C4-2B (cell line): ENCODE results near the gene MMS19.

Experiments used
- H3K27ac ChIP-seq: fragments of 450-650 bp; 2 replicates; pipeline ENCODE4 v1.5.1; 2017
- CTCF ChIP-seq: fragments of 450-650 bp; conservative IDR thresholded peaks from 2 replicates; pipeline ENCODE4 v1.5.1; 2017; ENCODE audit warnings: mild to moderate bottlenecking
- ZFX ChIP-seq: fragments of 450-650 bp; IDR thresholded peaks from 2 replicates; pipeline ENCODE4 v1.6.1; 2017

Gene MMS19

GRCh38 chr10:97450828-97451227 lies 47.4 kb downstream of the MMS19 start:
- TF ChIP-seq CTCF (no peak), ZFX (no peak)
- H3K27ac ChIP-seq: no peak overlapping the region

- peak within 1 kb of the TSS; percentile 75 for H3K27ac ChIP-seq
- TF ChIP-seq ZFX (peak; percentile 96), CTCF (no peak; the same call in 1 of the 2 replicates)
Measured at GRCh38 chr10:97445722-97446639, 52.2 kb downstream of the MMS19 start, which contains the start of the genes EXOSC1 and ZDHHC16. EXOSC1 (minus strand) TSS chr10:97446006; CDS start chr10:97445985, 21 bp downstream. ZDHHC16 (plus strand) TSS chr10:97446175; CDS start chr10:97451676, 5,501 bp downstream.

GRCh38 chr10:97445357-97445721 lies 52.9 kb downstream of the MMS19 start:
- TF ChIP-seq ZFX: no peak
- no peak for TF ChIP-seq CTCF
- peak overlapping the region; percentile 75 for H3K27ac ChIP-seq

- TF ChIP-seq CTCF (no peak), ZFX (no peak)
- H3K27ac ChIP-seq: no peak overlapping the region
Measured at GRCh38 chr10:97444212-97444611, 54.0 kb downstream of the MMS19 start.

GRCh38 chr10:97442277-97442676 lies 55.9 kb downstream of the MMS19 start:
- TF ChIP-seq ZFX (no peak), CTCF (no peak)
- no peak overlapping the region for H3K27ac ChIP-seq

- no peak for TF ChIP-seq ZFX
- TF ChIP-seq CTCF: no peak
- no peak overlapping the region for H3K27ac ChIP-seq
Measured at GRCh38 chr10:97435211-97435610, 63.0 kb downstream of the MMS19 start.

- TF ChIP-seq ZFX: no peak
- H3K27ac ChIP-seq: no peak overlapping the region
Measured at GRCh38 chr10:97434557-97434956, 63.7 kb downstream of the MMS19 start.

GRCh38 chr10:97434055-97434454 lies 64.2 kb downstream of the MMS19 start:
- TF ChIP-seq ZFX (no peak), CTCF (no peak)
- H3K27ac ChIP-seq: no peak overlapping the region
